MCF 10A (cell line): ENCODE measurements around the gene ALG2. TPM values are rescaled to one million over a fixed set of nuclear protein-coding genes. Genes with fewer than 3 reads are reported as not detected.

Experiments used
- BruUV-seq: library from RNA; stranded (reverse); fragments of 400-500 nt; replicated peaks from 2 replicates; lab custom pipeline; 2021; lab: Mats Ljungman, UMichigan
- CTCF ChIA-PET: fragments of 300-600 bp; sonication (Branson Sonifier 250); formaldehyde crosslinking; extraction: SDS; loops from one replicate; lab custom pipeline; 2021; ENCODE audit warnings: antibody characterized with exemption, inconsistent platforms; lab: Yijun Ruan, JAX
- POLR2A ChIA-PET: fragments of 300-600, 350-650 bp; sonication (Branson Sonifier 250); formaldehyde crosslinking; extraction: SDS; loops from one replicate; lab custom pipeline; 2020; ENCODE audit warnings: antibody characterized with exemption, inconsistent platforms; lab: Yijun Ruan, JAX
- DNase-seq: peaks from one replicate; pipeline ENCODE4 v3.0.0-alpha.2; 2018; ENCODE audit not compliant: unreplicated experiment
- H3K27ac Mint-ChIP-seq: one replicate; pipeline ENCODE4 v1.8.0; 2022; ENCODE audit warnings: mild to moderate bottlenecking, low read depth, mixed read lengths; ENCODE audit not compliant: unreplicated experiment
- H3K27me3 Mint-ChIP-seq: one replicate; pipeline ENCODE4 v1.8.0; 2022; ENCODE audit warnings: mixed read lengths; ENCODE audit not compliant: insufficient read depth, unreplicated experiment
- H3K36me3 Mint-ChIP-seq: one replicate; pipeline ENCODE4 v1.8.0; 2022; ENCODE audit warnings: mild to moderate bottlenecking, moderate library complexity, mixed read lengths; ENCODE audit not compliant: insufficient read depth, unreplicated experiment
- H3K4me1 Mint-ChIP-seq: one replicate; pipeline ENCODE4 v1.8.0; 2022; ENCODE audit warnings: mixed read lengths; ENCODE audit not compliant: insufficient read depth, unreplicated experiment
- H3K4me3 Mint-ChIP-seq: one replicate; pipeline ENCODE4 v1.8.0; 2022; ENCODE audit warnings: mild to moderate bottlenecking, moderate library complexity, mixed read lengths; ENCODE audit not compliant: unreplicated experiment
- H3K9me3 Mint-ChIP-seq: one replicate; pipeline ENCODE4 v1.8.0; 2022; ENCODE audit warnings: mixed read lengths; ENCODE audit not compliant: unreplicated experiment
- CTCF ChIP-seq: fragments of 200-600 bp; IDR thresholded peaks from one replicate; pipeline ENCODE4 v1.8.0; 2022; ENCODE audit warnings: antibody characterized with exemption, mild to moderate bottlenecking; ENCODE audit not compliant: unreplicated experiment
- intact Hi-C: fragments of 100-400 bp; cut with micrococcal nuclease; formaldehyde crosslinking; loops from 2 replicates; pipeline ENCODE4 v1.14.1; 2022
- total RNA-seq: library from RNA; stranded (reverse); gene quantifications from 2 replicates; pipeline ENCODE4 v1.2.3, GENCODE V29; 2022

Gene ALG2
- total RNA-seq, 1 experiment from 2014 or later = 54.7 TPM

DNA sequence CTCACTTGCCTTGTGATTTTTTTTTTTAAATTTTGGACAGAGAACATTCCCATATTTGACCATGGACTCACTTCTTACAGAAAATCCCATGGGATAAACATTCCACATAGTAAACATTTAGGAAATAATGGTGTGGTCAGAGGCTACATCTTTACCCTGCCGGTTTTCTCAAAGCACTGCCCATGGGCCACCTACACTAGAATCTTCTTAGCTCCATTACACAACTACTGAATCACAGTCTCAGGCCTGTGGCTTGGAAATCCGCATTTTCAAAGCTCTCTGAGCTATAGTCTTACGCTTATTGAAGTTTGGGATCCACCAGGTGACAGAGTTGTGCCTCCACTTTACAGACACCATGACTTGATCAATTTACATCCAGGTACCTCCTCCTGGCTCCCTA is 39.4 kb downstream of the ALG2 start:
- intact Hi-C loops = loop anchor here (5.0 to 10.0 kb wide), 4 partner anchors 82 to 1415 kb away; no protein-coding TSS in a partner anchor
- Mint-ChIP-seq H3K36me3 (no peaks in the 10 kb centered on the region), H3K27ac (no peak overlapping the region), H3K9me3 (no peaks in the 10 kb centered on the region), H3K4me3 (no peak overlapping the region), H3K27me3 (peaks cover 11% of the 10 kb centered on the region), H3K4me1 (no peaks in the 10 kb centered on the region)
- TF ChIP-seq CTCF = no peak
- no peak for DNase-seq
- BruUV-seq = no TSS peak
- ChIA-PET CTCF (interaction anchor here (0.6 to 4.7 kb wide), 9 partner anchors 9 to 1142 kb away, joined by 3 to 33 read pairs (median 5); partner anchors contain the start of genes ALG2 and SEC61B), POLR2A (interaction anchor here (0.7 to 1.0 kb wide), 2 partner anchors 9 to 799 kb away, joined by 3 to 5 read pairs; no protein-coding TSS in a partner anchor)

GRCh38 chr9:99181621-99182020 is 40.1 kb downstream of the ALG2 start:
- intact Hi-C loops = loop anchor here (5.0 to 10.0 kb wide), 4 partner anchors 83 to 1416 kb away; no protein-coding TSS in a partner anchor
- CTCF ChIA-PET = interaction anchor here (0.8 to 1.3 kb wide), 6 partner anchors 14 to 1142 kb away, joined by 3 to 8 read pairs (median 4); no protein-coding TSS in a partner anchor

GRCh38 chr9:99181206-99181605 is 40.5 kb downstream of the ALG2 start:
- no peaks in the 10 kb centered on the region for H3K4me1 Mint-ChIP-seq
- POLR2A ChIA-PET = interaction anchor here (0.5 kb wide), 1 partner anchor 991 kb away, joined by 4 read pairs; no protein-coding TSS in a partner anchor
- no peak overlapping the region for H3K27ac Mint-ChIP-seq
- H3K9me3 Mint-ChIP-seq = no peaks in the 10 kb centered on the region
- intact Hi-C loops = loop anchor here (5.0 to 10.0 kb wide), 4 partner anchors 84 to 1416 kb away; no protein-coding TSS in a partner anchor
- H3K4me3 Mint-ChIP-seq = no peak overlapping the region
- no peak for TF ChIP-seq CTCF
- no peak for DNase-seq
- no TSS peak for BruUV-seq
- CTCF ChIA-PET = interaction anchor here (0.8 to 1.2 kb wide), 2 partner anchors 18 to 819 kb away, joined by 3 to 4 read pairs; no protein-coding TSS in a partner anchor
- H3K36me3 Mint-ChIP-seq = no peaks in the 10 kb centered on the region
- H3K27me3 Mint-ChIP-seq = no peaks in the 10 kb centered on the region

More at GRCh38 chr9:99181621-99182020, 40.1 kb downstream of the ALG2 start:
- no TSS peak for BruUV-seq
- Mint-ChIP-seq H3K27ac (no peak overlapping the region), H3K4me1 (no peaks in the 10 kb centered on the region), H3K36me3 (no peaks in the 10 kb centered on the region), H3K4me3 (no peak overlapping the region), H3K27me3 (peaks cover 3% of the 10 kb centered on the region), H3K9me3 (no peaks in the 10 kb centered on the region)
- DNase-seq = no peak
- POLR2A ChIA-PET = interaction anchor here (0.5 to 1.0 kb wide), 3 partner anchors 8 to 991 kb away, joined by 3 to 5 read pairs (median 4); no protein-coding TSS in a partner anchor
- TF ChIP-seq CTCF = no peak

- Mint-ChIP-seq H3K4me1 (no peaks in the 10 kb centered on the region), H3K27ac (no peak overlapping the region), H3K9me3 (no peaks in the 10 kb centered on the region), H3K36me3 (no peaks in the 10 kb centered on the region), H3K27me3 (no peaks in the 10 kb centered on the region), H3K4me3 (no peak overlapping the region)
- no TSS peak for BruUV-seq
- ChIA-PET POLR2A (no interaction called here), CTCF (interaction anchor here (1.2 kb wide), 1 partner anchor 17 kb away, joined by 3 read pairs; no protein-coding TSS in a partner anchor)
- TF ChIP-seq CTCF = no peak
- intact Hi-C loops = loop anchor here (5.0 to 10.0 kb wide), 4 partner anchors 84 to 1417 kb away; no protein-coding TSS in a partner anchor
- DNase-seq = no peak
Observed at GRCh38 chr9:99180662-99181061, 41.1 kb downstream of the ALG2 start.
